Activated T-cell treated with anti-CD3 and anti-CD28 coated beads, Interleukin-2, amount 50 U/mL, for 72 hours (primary cell): Measurements from ENCODE around the gene RFX3. TPM values are rescaled to one million over a fixed set of nuclear protein-coding genes. Genes with fewer than 3 reads are reported as not detected.

ENCODE experiments used
- ATAC-seq, 2 donors: fragments of 150-1000 bp; cut with Tn5 transposase; replicated peaks in 1 of 2; 2 replicates each; pipeline ENCODE4 v1.10.0; 2021; ENCODE audit warnings: moderate library complexity in 2 of 2, mild to moderate bottlenecking in 1 of 2
- DNase-seq, 2 donors: peaks; one replicate each; pipeline ENCODE4 v3.0.0; 2021 to 2022; ENCODE audit warnings: mixed read lengths in 1 of 2
- H3K27ac Mint-ChIP-seq: one replicate; pipeline ENCODE4 v1.8.0; 2022; ENCODE audit warnings: mild to moderate bottlenecking, moderate library complexity, mixed read lengths
- H3K27me3 Mint-ChIP-seq: one replicate; pipeline ENCODE4 v1.8.0; 2022; ENCODE audit warnings: low read depth, mixed read lengths
- H3K36me3 Mint-ChIP-seq, 2 donors: one replicate each; pipeline ENCODE4 v1.8.0; 2022; ENCODE audit warnings: mixed read lengths in 2 of 2, mild to moderate bottlenecking in 1 of 2; ENCODE audit not compliant: insufficient read depth in 2 of 2
- H3K4me1 Mint-ChIP-seq: one replicate; pipeline ENCODE4 v1.8.0; 2022; ENCODE audit warnings: low read depth, mixed read lengths
- H3K4me3 Mint-ChIP-seq, 2 donors: one replicate each; pipeline ENCODE4 v1.8.0; 2022; ENCODE audit warnings: mild to moderate bottlenecking in 2 of 2, mixed read lengths in 2 of 2, moderate library complexity in 2 of 2
- H3K9me3 Mint-ChIP-seq, 2 donors: one replicate each; pipeline ENCODE4 v1.8.0; 2022; ENCODE audit warnings: mixed read lengths in 2 of 2
- total RNA-seq, 2 donors: library from RNA; stranded (reverse); gene quantifications; one replicate each; pipeline ENCODE4 v1.2.3, GENCODE V29; 2022

The RFX3 gene
- total RNA-seq, 2 donors from 2014 or later: 20.1 to 20.2 TPM

- no peaks in the 10 kb centered on the region for H3K27me3 Mint-ChIP-seq
- no peaks in the 10 kb centered on the region for H3K9me3 Mint-ChIP-seq
- H3K36me3 Mint-ChIP-seq: peaks cover 3 to 4% of the 10 kb centered on the region in 2 donors
- no peak overlapping the region for H3K27ac Mint-ChIP-seq
- ATAC-seq (no peak), DNase-seq (no peak)
- no peak overlapping the region for H3K4me3 Mint-ChIP-seq
- H3K4me1 Mint-ChIP-seq: no peaks in the 10 kb centered on the region
Observed at GRCh38 chr9:3256571-3257330, 269.1 kb downstream of the RFX3 start.

GRCh38 chr9:3251309-3251708 is 274.5 kb downstream of the RFX3 start:
- ATAC-seq: no peak
- Mint-ChIP-seq H3K4me1 (no peaks in the 10 kb centered on the region), H3K27me3 (no peaks in the 10 kb centered on the region), H3K4me3 (no peak overlapping the region), H3K36me3 (peaks cover 4 to 5% of the 10 kb centered on the region in 2 donors), H3K27ac (no peak overlapping the region), H3K9me3 (no peaks in the 10 kb centered on the region)
- no peak for DNase-seq

GRCh38 chr9:3250741-3251140 is 275.1 kb downstream of the RFX3 start:
- Mint-ChIP-seq H3K36me3 (peaks cover 4 to 5% of the 10 kb centered on the region in 2 donors), H3K4me1 (peaks cover 1% of the 10 kb centered on the region), H3K27ac (no peak overlapping the region), H3K27me3 (no peaks in the 10 kb centered on the region), H3K4me3 (no peak overlapping the region), H3K9me3 (no peaks in the 10 kb centered on the region)
- DNase-seq (no peak), ATAC-seq (no peak)

GRCh38 chr9:3247211-3247610 is 278.6 kb downstream of the RFX3 start:
- peaks cover 16% of the 10 kb centered on the region for H3K4me1 Mint-ChIP-seq
- no peak for DNase-seq
- no peak overlapping the region for H3K27ac Mint-ChIP-seq
- no peak for ATAC-seq
- no peaks in the 10 kb centered on the region for H3K27me3 Mint-ChIP-seq
- H3K9me3 Mint-ChIP-seq: no peaks in the 10 kb centered on the region
- H3K4me3 Mint-ChIP-seq: no peak overlapping the region
- H3K36me3 Mint-ChIP-seq: peaks cover 0 to 2% of the 10 kb centered on the region in 2 donors

- Mint-ChIP-seq H3K27ac (no peak overlapping the region), H3K27me3 (no peaks in the 10 kb centered on the region), H3K4me3 (no peak overlapping the region), H3K36me3 (no peaks in the 10 kb centered on the region), H3K9me3 (no peaks in the 10 kb centered on the region), H3K4me1 (peaks cover 16% of the 10 kb centered on the region)
- DNase-seq (no peak), ATAC-seq (no peak)
Observed at GRCh38 chr9:3246241-3246640, 279.6 kb downstream of the RFX3 start.

GRCh38 chr9:3244963-3245653 is 280.7 kb downstream of the RFX3 start:
- ATAC-seq (peak; percentile 80 to 90), DNase-seq (peak; percentile 6 to 14)
- H3K27ac Mint-ChIP-seq: no peak overlapping the region
- H3K36me3 Mint-ChIP-seq: no peaks in the 10 kb centered on the region
- no peaks in the 10 kb centered on the region for H3K9me3 Mint-ChIP-seq
- H3K27me3 Mint-ChIP-seq: no peaks in the 10 kb centered on the region
- H3K4me3 Mint-ChIP-seq: peak overlapping the region in 1 of 2 donors; percentile 2
- peaks cover 16% of the 10 kb centered on the region for H3K4me1 Mint-ChIP-seq

GRCh38 chr9:3243683-3244082 is 282.1 kb downstream of the RFX3 start:
- Mint-ChIP-seq H3K27me3 (no peaks in the 10 kb centered on the region), H3K4me3 (no peak overlapping the region), H3K27ac (no peak overlapping the region), H3K9me3 (no peaks in the 10 kb centered on the region), H3K4me1 (peaks cover 16% of the 10 kb centered on the region), H3K36me3 (no peaks in the 10 kb centered on the region)
- no peak for DNase-seq
- no peak for ATAC-seq

GRCh38 chr9:3241290-3241689 is 284.5 kb downstream of the RFX3 start:
- H3K9me3 Mint-ChIP-seq: no peaks in the 10 kb centered on the region
- H3K4me3 Mint-ChIP-seq: no peak overlapping the region
- no peaks in the 10 kb centered on the region for H3K27me3 Mint-ChIP-seq
- H3K4me1 Mint-ChIP-seq: peaks cover 16% of the 10 kb centered on the region
- ATAC-seq (no peak), DNase-seq (no peak)
- no peaks in the 10 kb centered on the region for H3K36me3 Mint-ChIP-seq
- no peak overlapping the region for H3K27ac Mint-ChIP-seq

- Mint-ChIP-seq H3K9me3 (no peaks in the 10 kb centered on the region), H3K27me3 (no peaks in the 10 kb centered on the region), H3K4me3 (no peak overlapping the region), H3K27ac (no peak overlapping the region), H3K36me3 (no peaks in the 10 kb centered on the region), H3K4me1 (peaks cover 15% of the 10 kb centered on the region)
- DNase-seq: peak; percentile 58 to 66
- peak; percentile 73 to 79 for ATAC-seq
Observed at GRCh38 chr9:3240656-3241268, 285.0 kb downstream of the RFX3 start.

GRCh38 chr9:3239240-3239639 is 286.6 kb downstream of the RFX3 start:
- Mint-ChIP-seq H3K4me3 (no peak overlapping the region), H3K9me3 (no peaks in the 10 kb centered on the region), H3K4me1 (no peaks in the 10 kb centered on the region), H3K27ac (no peak overlapping the region), H3K27me3 (no peaks in the 10 kb centered on the region), H3K36me3 (no peaks in the 10 kb centered on the region)
- ATAC-seq (no peak), DNase-seq (no peak)

- H3K9me3 Mint-ChIP-seq: no peaks in the 10 kb centered on the region
- no peaks in the 10 kb centered on the region for H3K27me3 Mint-ChIP-seq
- no peak overlapping the region for H3K27ac Mint-ChIP-seq
- ATAC-seq (no peak), DNase-seq (no peak)
- no peaks in the 10 kb centered on the region for H3K4me1 Mint-ChIP-seq
- no peaks in the 10 kb centered on the region for H3K36me3 Mint-ChIP-seq
- H3K4me3 Mint-ChIP-seq: no peak overlapping the region
Observed at GRCh38 chr9:3238236-3238635, 287.6 kb downstream of the RFX3 start.

- H3K36me3 Mint-ChIP-seq: no peaks in the 10 kb centered on the region
- no peak overlapping the region for H3K4me3 Mint-ChIP-seq
- H3K27me3 Mint-ChIP-seq: no peaks in the 10 kb centered on the region
- H3K4me1 Mint-ChIP-seq: no peaks in the 10 kb centered on the region
- DNase-seq: no peak
- no peak overlapping the region for H3K27ac Mint-ChIP-seq
- no peak for ATAC-seq
- H3K9me3 Mint-ChIP-seq: no peaks in the 10 kb centered on the region
Observed at GRCh38 chr9:3237121-3237520, 288.7 kb downstream of the RFX3 start.

GRCh38 chr9:3235497-3235896 is 290.3 kb downstream of the RFX3 start:
- Mint-ChIP-seq H3K4me3 (no peak overlapping the region), H3K9me3 (no peaks in the 10 kb centered on the region), H3K4me1 (no peaks in the 10 kb centered on the region), H3K27me3 (no peaks in the 10 kb centered on the region), H3K36me3 (no peaks in the 10 kb centered on the region), H3K27ac (no peak overlapping the region)
- DNase-seq: no peak
- ATAC-seq: no peak
